ENCODE data around the gene NAB2.

DNA sequence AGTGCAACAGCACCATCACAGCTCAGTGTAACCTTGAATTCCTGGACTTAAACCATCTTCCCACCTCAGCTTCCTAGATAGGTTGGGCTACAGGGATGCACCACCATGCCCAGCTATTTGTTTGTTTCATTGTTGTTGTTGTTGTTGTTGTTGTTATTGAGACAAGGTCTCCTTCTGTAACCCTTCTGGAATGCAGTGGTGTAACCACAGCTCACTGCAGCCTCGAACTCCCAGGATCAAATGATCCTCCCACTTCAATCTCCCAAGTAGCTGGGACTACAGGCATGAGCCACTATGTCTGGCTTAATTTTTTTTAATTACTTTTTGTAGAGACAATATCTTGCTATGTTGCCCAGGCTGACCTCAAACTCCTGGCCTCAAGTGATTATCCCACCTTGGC, 9.1 kb upstream of the NAB2 start:
- TF ChIP-seq, protein P1, sequence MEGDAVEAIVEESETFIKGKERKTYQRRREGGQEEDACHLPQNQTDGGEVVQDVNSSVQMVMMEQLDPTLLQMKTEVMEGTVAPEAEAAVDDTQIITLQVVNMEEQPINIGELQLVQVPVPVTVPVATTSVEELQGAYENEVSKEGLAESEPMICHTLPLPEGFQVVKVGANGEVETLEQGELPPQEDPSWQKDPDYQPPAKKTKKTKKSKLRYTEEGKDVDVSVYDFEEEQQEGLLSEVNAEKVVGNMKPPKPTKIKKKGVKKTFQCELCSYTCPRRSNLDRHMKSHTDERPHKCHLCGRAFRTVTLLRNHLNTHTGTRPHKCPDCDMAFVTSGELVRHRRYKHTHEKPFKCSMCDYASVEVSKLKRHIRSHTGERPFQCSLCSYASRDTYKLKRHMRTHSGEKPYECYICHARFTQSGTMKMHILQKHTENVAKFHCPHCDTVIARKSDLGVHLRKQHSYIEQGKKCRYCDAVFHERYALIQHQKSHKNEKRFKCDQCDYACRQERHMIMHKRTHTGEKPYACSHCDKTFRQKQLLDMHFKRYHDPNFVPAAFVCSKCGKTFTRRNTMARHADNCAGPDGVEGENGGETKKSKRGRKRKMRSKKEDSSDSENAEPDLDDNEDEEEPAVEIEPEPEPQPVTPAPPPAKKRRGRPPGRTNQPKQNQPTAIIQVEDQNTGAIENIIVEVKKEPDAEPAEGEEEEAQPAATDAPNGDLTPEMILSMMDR (IDR thresholded peaks at IDR 0.05), result no peak
- TF ChIP-seq EP300 (IDR thresholded peaks at IDR 0.05) (no peak), JUNB (IDR thresholded peaks at IDR 0.05) (no peak), RCOR1 (IDR thresholded peaks at IDR 0.05; ENCODE audit: low read depth, low read length) (no peak), BHLHE40 (IDR thresholded peaks at IDR 0.05; ENCODE audit: low read depth, low read length) (no peak)
- TF ChIP-seq, protein P2, sequence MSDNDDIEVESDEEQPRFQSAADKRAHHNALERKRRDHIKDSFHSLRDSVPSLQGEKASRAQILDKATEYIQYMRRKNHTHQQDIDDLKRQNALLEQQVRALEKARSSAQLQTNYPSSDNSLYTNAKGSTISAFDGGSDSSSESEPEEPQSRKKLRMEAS (IDR thresholded peaks at IDR 0.05), result no peak
- TF ChIP-seq, protein P3, sequence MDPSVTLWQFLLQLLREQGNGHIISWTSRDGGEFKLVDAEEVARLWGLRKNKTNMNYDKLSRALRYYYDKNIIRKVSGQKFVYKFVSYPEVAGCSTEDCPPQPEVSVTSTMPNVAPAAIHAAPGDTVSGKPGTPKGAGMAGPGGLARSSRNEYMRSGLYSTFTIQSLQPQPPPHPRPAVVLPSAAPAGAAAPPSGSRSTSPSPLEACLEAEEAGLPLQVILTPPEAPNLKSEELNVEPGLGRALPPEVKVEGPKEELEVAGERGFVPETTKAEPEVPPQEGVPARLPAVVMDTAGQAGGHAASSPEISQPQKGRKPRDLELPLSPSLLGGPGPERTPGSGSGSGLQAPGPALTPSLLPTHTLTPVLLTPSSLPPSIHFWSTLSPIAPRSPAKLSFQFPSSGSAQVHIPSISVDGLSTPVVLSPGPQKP (IDR thresholded peaks at IDR 0.05; ENCODE audit: low read depth, low read length), result no peak

Measured in A549 (cell line).